K562 (cell line): ENCODE results near the gene NSUN6. TPM values are rescaled to one million over a fixed set of nuclear protein-coding genes. Genes with fewer than 3 reads are reported as not detected.

ENCODE experiments used
- ATAC-seq: fragments of 200-7000 bp; cut with Tn5 transposase; 3 replicates; pipeline ENCODE4 v1.9.1; 2020; ENCODE audit warnings: moderate library complexity
- BruUV-seq: library from RNA; stranded (reverse); fragments of 400-500 nt; replicated peaks from 2 replicates; lab custom pipeline; 2021; lab: Mats Ljungman, UMichigan
- CTCF ChIA-PET: fragments of 300-600 bp; formaldehyde crosslinking; extraction: SDS; loops from one replicate; lab custom pipeline; 2021; ENCODE audit warnings: low intra/inter-chr PET ratio; lab: Yijun Ruan, JAX
- POLR2A ChIA-PET: fragments of 300-600, 350-650 bp; sonication (Branson Sonifier 250); formaldehyde crosslinking; extraction: SDS; loops from one replicate; lab custom pipeline; 2021; ENCODE audit warnings: antibody characterized with exemption, inconsistent platforms; lab: Yijun Ruan, JAX
- DNase-seq, 4 experiments: peaks; one replicate each; pipeline versions ENCODE4 v3.0.0 to v3.0.0-alpha.2; 2011 to 2018; ENCODE audit warnings: low spot score in 3 of 4, mixed read lengths in 3 of 4; ENCODE audit errors: extremely low read depth in 1 of 4
- FAIRE-seq: peaks from 2 replicates; lab custom pipeline; 2011; peaks lifted over from hg19 to GRCh38; lab: Jason Lieb, UNC
- H2AFZ ChIP-seq: 2 replicates; pipeline ENCODE4 v1.6.0; 2011; ENCODE audit warnings: low read depth, low read length, control low read depth, inconsistent platforms
- H3K27ac ChIP-seq: fragments of 200-600 bp; 3 replicates; pipeline ENCODE4 v1.8.0; 2011; ENCODE audit warnings: low read depth, mild to moderate bottlenecking, control low read depth, inconsistent platforms, low read length, moderate library complexity, mixed read lengths; ENCODE audit errors: extremely low read depth
- H3K27me3 ChIP-seq, 2 experiments: fragments of 300-600 bp in 1 of 2; 2 replicates in 1 of 2; 3 replicates in 1 of 2; pipeline versions ENCODE4 v1.6.0 to v1.8.0; 2011; ENCODE audit warnings: inconsistent platforms in 2 of 2, low read length in 2 of 2, mild to moderate bottlenecking in 1 of 2, mixed read lengths in 1 of 2, moderate library complexity in 1 of 2; ENCODE audit not compliant: control insufficient read depth in 2 of 2, insufficient read depth in 2 of 2
- H3K36me3 ChIP-seq: fragments of 300-600 bp; 3 replicates; pipeline ENCODE4 v1.8.0; 2011; ENCODE audit warnings: mild to moderate bottlenecking, low read length, inconsistent platforms; ENCODE audit not compliant: control insufficient read depth, insufficient read depth
- H3K4me1 ChIP-seq, 2 experiments: fragments of 200-600 bp in 1 of 2; replicated peaks in 1 of 2; 2 replicates in 1 of 2; 3 replicates in 1 of 2; pipeline versions ENCODE4 v1.5.1 to v1.8.0; 2011; ENCODE audit warnings: inconsistent platforms in 2 of 2, low read length in 2 of 2, mild to moderate bottlenecking in 1 of 2, mixed read lengths in 1 of 2, moderate library complexity in 1 of 2; ENCODE audit not compliant: control insufficient read depth in 2 of 2, insufficient read depth in 2 of 2
- H3K4me2 ChIP-seq: 2 replicates; pipeline ENCODE4 v1.6.1; 2011; ENCODE audit warnings: low read length, control low read depth, inconsistent platforms, mixed read lengths; ENCODE audit not compliant: insufficient read depth
- H3K4me3 ChIP-seq: fragments of 200-600 bp; sonication (generic), shearing (Covaris generic); 2 replicates; pipeline ENCODE4 v1.5.1; 2016; ENCODE audit warnings: control low read depth, inconsistent platforms
- H3K79me2 ChIP-seq: fragments of 200-600 bp; 3 replicates; pipeline ENCODE4 v1.8.0; 2011; ENCODE audit warnings: low read length, inconsistent platforms; ENCODE audit not compliant: control insufficient read depth, insufficient read depth
- H3K9ac ChIP-seq, 2 experiments: 2 replicates each; pipeline versions ENCODE4 v1.6.0 to v1.6.1; 2011; ENCODE audit warnings: low read depth in 2 of 2, low read length in 2 of 2, control low read depth in 1 of 2, inconsistent platforms in 1 of 2, mild to moderate bottlenecking in 1 of 2, mixed read lengths in 1 of 2; ENCODE audit not compliant: insufficient read depth in 1 of 2
- H3K9me1 ChIP-seq: one replicate; pipeline ENCODE4 v1.6.0; 2011; ENCODE audit warnings: inconsistent platforms, mild to moderate bottlenecking, low read length, moderate library complexity; ENCODE audit not compliant: control insufficient read depth, insufficient read depth
- H3K9me3 ChIP-seq: replicated peaks from 2 replicates; pipeline ENCODE4 v1.5.1; 2011; ENCODE audit warnings: low read depth, low read length, inconsistent platforms; ENCODE audit not compliant: control insufficient read depth, insufficient read depth
- H4K20me1 ChIP-seq: replicated peaks from 2 replicates; pipeline ENCODE4 v1.6.1; 2011; ENCODE audit warnings: low read length, inconsistent platforms, mixed read lengths; ENCODE audit not compliant: control insufficient read depth, insufficient read depth
- ARID3A ChIP-seq: IDR thresholded peaks from 2 replicates; pipeline ENCODE4 v1.6.1; 2012; ENCODE audit warnings: low read depth, low read length, improper control_type of control experiment, borderline replicate concordance
- BRD9 ChIP-seq: fragments of 450-650 bp; IDR thresholded peaks from 2 replicates; pipeline ENCODE4 v1.6.1; 2018; ENCODE audit warnings: low read depth; ENCODE audit not compliant: partially characterized antibody
- BRF1 ChIP-seq: IDR thresholded peaks from 3 replicates; pipeline ENCODE4 v1.6.1; 2011; ENCODE audit warnings: borderline replicate concordance, mild to moderate bottlenecking; ENCODE audit not compliant: insufficient read length; ENCODE audit errors: extremely low read depth
- DPF2 ChIP-seq: fragments of 450-650 bp; IDR thresholded peaks from 2 replicates; pipeline ENCODE4 v1.6.1; 2016
- GTF2F1 ChIP-seq: IDR thresholded peaks from 2 replicates; pipeline ENCODE4 v1.6.1; 2011; ENCODE audit warnings: low read depth, low read length, improper control_type of control experiment
- HNRNPH1 ChIP-seq: fragments of 200-400 bp; formaldehyde crosslinking; optimal IDR thresholded peaks from 2 replicates; pipeline ENCODE3; 2017; ENCODE audit warnings: low read depth, mild to moderate bottlenecking, low read length, moderate library complexity
- MAFF ChIP-seq: IDR thresholded peaks from 2 replicates; pipeline ENCODE4 v1.6.1; 2012; ENCODE audit warnings: low read length, improper control_type of control experiment
- MEF2D ChIP-seq: conservative IDR thresholded peaks from 2 replicates; pipeline ENCODE4 v1.6.1; 2016; ENCODE audit warnings: low read depth, missing genetic modification characterization, missing compliant biosample characterization
- RBM15 ChIP-seq: fragments of 200-400 bp; formaldehyde crosslinking; IDR thresholded peaks from 2 replicates; pipeline ENCODE4 v1.6.1; 2018; ENCODE audit warnings: mild to moderate bottlenecking, low read length, moderate library complexity; ENCODE audit not compliant: insufficient read depth
- RBM17 ChIP-seq: fragments of 200-400 bp; formaldehyde crosslinking; IDR thresholded peaks from 2 replicates; pipeline ENCODE4 v1.6.1; 2017; ENCODE audit warnings: low read depth, mild to moderate bottlenecking, low read length, borderline replicate concordance
- TEAD1 ChIP-seq, 2 experiments: fragments of 450-650 bp in 1 of 2; sonication (generic) in 1 of 2; formaldehyde crosslinking; IDR thresholded peaks; 2 replicates each; pipeline versions ENCODE4 v1.4.0 to v1.8.0; 2020 to 2022; ENCODE audit warnings: mild to moderate bottlenecking in 2 of 2, missing genetic modification reagents in 1 of 2
- ZNF324 ChIP-seq: fragments of 250-450 bp; sonication (Bioruptor Pico); IDR thresholded peaks from 2 replicates; pipeline ENCODE4 v1.4.0; 2020; ENCODE audit warnings: mild to moderate bottlenecking
- WGBS: fragments of 100-300 bp; shearing (Covaris generic); methylation state at CpG from one replicate; pipeline ENCODE4 v1.1.6; 2016; ENCODE audit warnings: low coverage, mixed read lengths; ENCODE audit not compliant: insufficient coverage; ENCODE audit errors: missing lambda C conversion rate; 5-methylcytosine and 5-hydroxymethylcytosine counted together
- in situ Hi-C: fragments of 300-500 bp; cut with MboI; formaldehyde crosslinking; loops from 4 replicates; pipeline ENCODE4 v1.15.0; 2018; ENCODE audit warnings: inconsistent platforms, mixed read lengths
- intact Hi-C: fragments of 100-400 bp; cut with micrococcal nuclease; formaldehyde crosslinking; loops from 2 replicates; pipeline ENCODE4 v1.14.2; 2022
- polyA plus RNA-seq, 8 experiments: library from polyadenylated mRNA; depleted of rRNA in 4 of 8; stranded (reverse) in 5 of 8; unstranded in 3 of 8; fragments of >200 nt; fragmentation: Nextera tagmentation in 2 of 8; fragmentation: Illumina TruSeq in 1 of 8; extraction: Ambion mirVana in 2 of 8; extraction: Trizol in 1 of 8; gene quantifications; 2 replicates each; pipeline versions ENCODE4 v1.2.1 to v1.2.3, GENCODE V29; 2011 to 2014; ENCODE audit warnings: inconsistent platforms in 1 of 8, missing spikeins in 1 of 8
- total RNA-seq, 7 experiments: library from RNA; depleted of rRNA in 6 of 7; stranded (reverse); fragments of >200 nt in 6 of 7; fragmentation: Illumina TruSeq in 2 of 7; extraction: Trizol in 2 of 7; gene quantifications; 2 replicates each; pipeline versions ENCODE4 v1.2.1 to v1.2.3, GENCODE V29; 2011 to 2021; ENCODE audit warnings: low replicate concordance in 1 of 7
- TF ChIP-seq, protein P1 (sequence below), 2 experiments: fragments of 450-650 bp; IDR thresholded peaks; 2 replicates each; pipeline ENCODE4 v1.6.1; 2016

Gene NSUN6
- total and polyA plus RNA-seq, 9 of the 15 experiments (the other 6 are each of a cell fraction or from before 2014, with no cell fraction given) = 12.5 to 33.1 (median 24.2) TPM

GRCh38 chr10:18528292-18528691, 123.1 kb downstream of the NSUN6 start:
- Histone ChIP-seq H3K27ac (no peak overlapping the region), H3K27me3 (no peaks in the 10 kb centered on the region), H3K4me2 (no peak overlapping the region), H3K4me3 (no peak overlapping the region), H3K36me3 (peaks cover 2% of the 10 kb centered on the region; the same call in 1 of the 3 replicates), H3K9ac (no peak overlapping the region), H3K79me2 (no peaks in the 10 kb centered on the region), H4K20me1 (no peaks in the 10 kb centered on the region), H3K4me1 (no peaks in the 10 kb centered on the region), H3K9me3 (no peaks in the 10 kb centered on the region), H2AFZ (no peak overlapping the region)
- FAIRE-seq (no peak), DNase-seq (no peak)
- CTCF ChIA-PET = no interaction called here
- POLR2A ChIA-PET = no interaction called here
- 80% methylated on average over 3 of the region's 3 CpGs for WGBS
- no TSS peak for BruUV-seq
- in situ Hi-C loops = no loop called here
- intact Hi-C loops = no loop called here
- TF ChIP-seq HNRNPH1 (no peak), ZNF324 (CRISPR knock-in tag) (no peak), RBM15 (no peak)
- TF ChIP-seq, all 486 proteins: peak for 0
- ATAC-seq = no peak
- no peaks in the 10 kb centered on the region for H3K9me1 ChIP-seq

DNA sequence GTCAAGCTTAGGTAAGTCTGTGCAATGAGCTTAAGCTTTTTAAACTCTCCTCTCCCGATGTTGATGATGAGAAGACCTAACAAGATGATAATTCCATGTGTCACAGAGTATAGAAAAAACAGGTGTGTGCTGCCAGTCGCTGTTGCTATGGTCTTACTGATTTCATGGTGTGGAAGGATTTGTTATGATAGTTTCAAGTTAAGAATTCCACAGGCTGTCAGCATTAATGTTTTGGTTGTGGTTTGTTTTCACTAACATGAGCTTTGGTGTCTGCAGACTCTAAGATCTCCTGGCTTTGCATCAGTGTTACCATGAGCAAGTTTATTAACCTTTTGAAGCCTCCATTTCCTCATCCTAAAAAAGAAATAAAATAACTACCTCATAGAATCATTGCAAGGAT, 123.7 kb downstream of the NSUN6 start:
- H4K20me1 ChIP-seq = no peaks in the 10 kb centered on the region
- H3K9ac ChIP-seq = no peak overlapping the region
- in situ Hi-C loops (no loop called here), intact Hi-C loops (no loop called here)
- no peak overlapping the region for H3K4me3 ChIP-seq
- H3K4me1 ChIP-seq = no peaks in the 10 kb centered on the region
- H3K27me3 ChIP-seq = no peaks in the 10 kb centered on the region
- ATAC-seq (no peak), FAIRE-seq (no peak)
- no peaks in the 10 kb centered on the region for H3K79me2 ChIP-seq
- peaks cover 2% of the 10 kb centered on the region; the same call in 1 of the 3 replicates for H3K36me3 ChIP-seq
- H3K27ac ChIP-seq = no peak overlapping the region
- no peak overlapping the region for H3K4me2 ChIP-seq
- WGBS = 59% methylated on average over 2 of the region's 2 CpGs
- no peaks in the 10 kb centered on the region for H3K9me1 ChIP-seq
- TF ChIP-seq GTF2F1 = no peak
- no peak for TF ChIP-seq TEAD1 (CRISPR knock-in tag; IDR thresholded peaks at IDR 0.05)
- TF ChIP-seq BRF1 = no peak
- TF ChIP-seq, protein P1, sequence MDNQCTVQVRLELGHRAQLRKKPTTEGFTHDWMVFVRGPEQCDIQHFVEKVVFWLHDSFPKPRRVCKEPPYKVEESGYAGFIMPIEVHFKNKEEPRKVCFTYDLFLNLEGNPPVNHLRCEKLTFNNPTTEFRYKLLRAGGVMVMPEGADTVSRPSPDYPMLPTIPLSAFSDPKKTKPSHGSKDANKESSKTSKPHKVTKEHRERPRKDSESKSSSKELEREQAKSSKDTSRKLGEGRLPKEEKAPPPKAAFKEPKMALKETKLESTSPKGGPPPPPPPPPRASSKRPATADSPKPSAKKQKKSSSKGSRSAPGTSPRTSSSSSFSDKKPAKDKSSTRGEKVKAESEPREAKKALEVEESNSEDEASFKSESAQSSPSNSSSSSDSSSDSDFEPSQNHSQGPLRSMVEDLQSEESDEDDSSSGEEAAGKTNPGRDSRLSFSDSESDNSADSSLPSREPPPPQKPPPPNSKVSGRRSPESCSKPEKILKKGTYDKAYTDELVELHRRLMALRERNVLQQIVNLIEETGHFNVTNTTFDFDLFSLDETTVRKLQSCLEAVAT (IDR thresholded peaks at IDR 0.05) = no peak
- TF ChIP-seq BRD9 = no peak
- TF ChIP-seq RBM17 = no peak
- no peak for TF ChIP-seq MAFF
- no peak for TF ChIP-seq DPF2
- TF ChIP-seq ARID3A = no peak
- TF ChIP-seq MEF2D (tag) = no peak
- TF ChIP-seq, all 486 proteins: peak for 0
- POLR2A ChIA-PET = no interaction called here
- Histone ChIP-seq H2AFZ (no peak overlapping the region), H3K9me3 (no peaks in the 10 kb centered on the region)
- no TSS peak for BruUV-seq
- CTCF ChIA-PET = no interaction called here
- DNase-seq = no peak
